Glutamatergic neuron (in vitro differentiated cells): ENCODE data around the gene RASGRF1. TPM values are rescaled to one million over a fixed set of nuclear protein-coding genes. Genes with fewer than 3 reads are reported as not detected.

ENCODE experiments used
- DNase-seq: peaks from one replicate; pipeline ENCODE4 v3.0.0; 2022
- H3K27ac Mint-ChIP-seq: one replicate; pipeline ENCODE4 v1.8.0; 2020; ENCODE audit warnings: mild to moderate bottlenecking, mixed read lengths, inconsistent platforms; ENCODE audit not compliant: unreplicated experiment
- H3K27me3 Mint-ChIP-seq: one replicate; pipeline ENCODE4 v1.8.0; 2020; ENCODE audit warnings: mild to moderate bottlenecking, moderate library complexity, mixed read lengths, inconsistent platforms; ENCODE audit not compliant: unreplicated experiment
- H3K36me3 Mint-ChIP-seq: one replicate; pipeline ENCODE4 v1.8.0; 2020; ENCODE audit warnings: mild to moderate bottlenecking, mixed read lengths, inconsistent platforms; ENCODE audit not compliant: unreplicated experiment
- H3K4me1 Mint-ChIP-seq: one replicate; pipeline ENCODE4 v1.8.0; 2020; ENCODE audit warnings: mild to moderate bottlenecking, low read depth, mixed read lengths, inconsistent platforms; ENCODE audit not compliant: unreplicated experiment
- H3K4me3 Mint-ChIP-seq: one replicate; pipeline ENCODE4 v1.8.0; 2020; ENCODE audit warnings: mild to moderate bottlenecking, mixed read lengths, inconsistent platforms; ENCODE audit not compliant: unreplicated experiment
- H3K9me3 Mint-ChIP-seq: one replicate; pipeline ENCODE4 v1.8.0; 2020; ENCODE audit warnings: mild to moderate bottlenecking, moderate library complexity, mixed read lengths, inconsistent platforms; ENCODE audit not compliant: unreplicated experiment
- total RNA-seq: library from RNA; stranded (reverse); fragmentation: NEBNext Ultra II Directional; extraction: Animal tissue kit (Norgen Biotek cat#: 25700); gene quantifications from one replicate; pipeline ENCODE4 v1.2.1, GENCODE V29; 2021; ENCODE audit not compliant: unreplicated experiment
- TF ChIP-seq, protein P1 (sequence below): fragments of 200-600 bp; sonication (generic); IDR thresholded peaks from one replicate; pipeline ENCODE4 v1.5.0; 2021; ENCODE audit not compliant: partially characterized antibody, unreplicated experiment

Gene RASGRF1
- total RNA-seq, 1 donor from 2014 or later, result 0.32 TPM

- H3K27ac Mint-ChIP-seq, result no peak overlapping the region
- peaks cover 7% of the 10 kb centered on the region for H3K9me3 Mint-ChIP-seq
- H3K27me3 Mint-ChIP-seq, result peaks cover 10% of the 10 kb centered on the region
- no peak for DNase-seq
- peaks cover 10% of the 10 kb centered on the region for H3K4me1 Mint-ChIP-seq
- no peak overlapping the region for H3K4me3 Mint-ChIP-seq
- TF ChIP-seq, protein P1, sequence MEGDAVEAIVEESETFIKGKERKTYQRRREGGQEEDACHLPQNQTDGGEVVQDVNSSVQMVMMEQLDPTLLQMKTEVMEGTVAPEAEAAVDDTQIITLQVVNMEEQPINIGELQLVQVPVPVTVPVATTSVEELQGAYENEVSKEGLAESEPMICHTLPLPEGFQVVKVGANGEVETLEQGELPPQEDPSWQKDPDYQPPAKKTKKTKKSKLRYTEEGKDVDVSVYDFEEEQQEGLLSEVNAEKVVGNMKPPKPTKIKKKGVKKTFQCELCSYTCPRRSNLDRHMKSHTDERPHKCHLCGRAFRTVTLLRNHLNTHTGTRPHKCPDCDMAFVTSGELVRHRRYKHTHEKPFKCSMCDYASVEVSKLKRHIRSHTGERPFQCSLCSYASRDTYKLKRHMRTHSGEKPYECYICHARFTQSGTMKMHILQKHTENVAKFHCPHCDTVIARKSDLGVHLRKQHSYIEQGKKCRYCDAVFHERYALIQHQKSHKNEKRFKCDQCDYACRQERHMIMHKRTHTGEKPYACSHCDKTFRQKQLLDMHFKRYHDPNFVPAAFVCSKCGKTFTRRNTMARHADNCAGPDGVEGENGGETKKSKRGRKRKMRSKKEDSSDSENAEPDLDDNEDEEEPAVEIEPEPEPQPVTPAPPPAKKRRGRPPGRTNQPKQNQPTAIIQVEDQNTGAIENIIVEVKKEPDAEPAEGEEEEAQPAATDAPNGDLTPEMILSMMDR, result no peak
- H3K36me3 Mint-ChIP-seq, result no peaks in the 10 kb centered on the region
Observed at GRCh38 chr15:78977591-78978347, 112.8 kb downstream of the RASGRF1 start.

GRCh38 chr15:78977091-78977571, 113.4 kb downstream of the RASGRF1 start:
- peaks cover 10% of the 10 kb centered on the region for H3K27me3 Mint-ChIP-seq

GRCh38 chr15:78976691-78977090, 113.9 kb downstream of the RASGRF1 start:
- H3K27me3 Mint-ChIP-seq, result peaks cover 10% of the 10 kb centered on the region

More at GRCh38 chr15:78977091-78977571, 113.4 kb downstream of the RASGRF1 start:
- Mint-ChIP-seq H3K4me1 (peaks cover 10% of the 10 kb centered on the region), H3K9me3 (peaks cover 7% of the 10 kb centered on the region), H3K4me3 (no peak overlapping the region), H3K36me3 (no peaks in the 10 kb centered on the region), H3K27ac (no peak overlapping the region)
- TF ChIP-seq, protein P1, result no peak
- no peak for DNase-seq

DNA sequence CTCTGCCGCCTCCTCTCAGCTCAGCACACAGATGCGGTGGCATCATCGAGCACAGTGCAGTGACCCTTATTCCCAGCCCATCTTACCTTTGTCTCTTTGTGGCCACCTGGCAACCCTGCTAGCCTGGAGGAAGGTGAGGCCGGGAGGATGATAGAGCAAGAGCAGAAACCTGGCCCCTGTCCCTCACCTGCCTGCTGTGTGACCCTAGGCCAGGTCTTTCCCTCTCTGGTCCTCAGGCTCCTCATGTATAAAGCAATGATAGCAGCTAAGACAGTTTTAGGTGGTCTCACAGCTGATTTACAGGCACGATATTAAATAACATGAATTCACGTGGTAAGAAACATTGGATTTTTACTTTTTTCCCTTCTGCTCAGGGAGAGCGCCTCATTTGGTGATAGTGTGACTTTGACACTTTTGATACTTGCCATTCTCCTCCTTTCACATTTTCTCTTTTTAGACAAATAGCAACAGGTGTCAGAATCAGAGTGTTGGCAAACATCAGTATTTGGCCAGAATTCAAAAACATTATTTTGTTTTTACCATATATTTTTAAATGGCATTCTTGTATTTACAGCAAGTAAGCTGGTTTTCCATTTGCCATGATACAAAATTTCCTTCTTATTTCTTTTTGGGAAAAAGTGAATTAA, 116.2 kb downstream of the RASGRF1 start:
- TF ChIP-seq, protein P1, result no peak
- DNase-seq, result no peak
- no peaks in the 10 kb centered on the region for H3K36me3 Mint-ChIP-seq
- H3K4me1 Mint-ChIP-seq, result peaks cover 21% of the 10 kb centered on the region
- H3K9me3 Mint-ChIP-seq, result peaks cover 5% of the 10 kb centered on the region
- no peak overlapping the region for H3K27ac Mint-ChIP-seq
- peaks cover 6% of the 10 kb centered on the region for H3K27me3 Mint-ChIP-seq
- no peak overlapping the region for H3K4me3 Mint-ChIP-seq

More at GRCh38 chr15:78976691-78977090, 113.9 kb downstream of the RASGRF1 start:
- no peaks in the 10 kb centered on the region for H3K36me3 Mint-ChIP-seq
- no peak overlapping the region for H3K4me3 Mint-ChIP-seq
- peaks cover 7% of the 10 kb centered on the region for H3K9me3 Mint-ChIP-seq
- H3K4me1 Mint-ChIP-seq, result peaks cover 11% of the 10 kb centered on the region
- TF ChIP-seq, protein P1, result no peak
- no peak for DNase-seq
- no peak overlapping the region for H3K27ac Mint-ChIP-seq
